ENCODE data around the gene NAA60.

NAA60 gene

GRCh38 chr16:3510416-3510815 lies 66.9 kb downstream of the NAA60 start:
- no peak for DNase-seq (ENCODE audit: low read depth in 2 of 2)

GRCh38 chr16:3511286-3512180 lies 68.1 kb downstream of the NAA60 start:
- DNase-seq (ENCODE audit: low read depth in 2 of 2), result no peak

- no peak for DNase-seq (ENCODE audit: low read depth in 2 of 2)
Measured at GRCh38 chr16:3513892-3514583, 70.6 kb downstream of the NAA60 start.

- DNase-seq (ENCODE audit: low read depth in 2 of 2), result no peak
Measured at GRCh38 chr16:3514621-3515020, 71.1 kb downstream of the NAA60 start.

- DNase-seq (ENCODE audit: low read depth in 2 of 2), result no peak
Measured at GRCh38 chr16:3515897-3516296, 72.4 kb downstream of the NAA60 start.

- no peak for DNase-seq (ENCODE audit: low read depth in 2 of 2)
Measured at GRCh38 chr16:3518292-3518985, 75.0 kb downstream of the NAA60 start.

- DNase-seq (ENCODE audit: low read depth in 2 of 2), result no peak
Measured at GRCh38 chr16:3518986-3519348, 75.5 kb downstream of the NAA60 start.

- no peak for DNase-seq (ENCODE audit: low read depth in 2 of 2)
Measured at GRCh38 chr16:3519581-3519980, 76.1 kb downstream of the NAA60 start.

GRCh38 chr16:3520413-3520812 lies 76.9 kb downstream of the NAA60 start:
- DNase-seq (ENCODE audit: low read depth in 2 of 2), result no peak

- no peak for DNase-seq (ENCODE audit: low read depth in 2 of 2)
Measured at GRCh38 chr16:3520841-3521240, 77.4 kb downstream of the NAA60 start.

GRCh38 chr16:3523281-3523680 lies 79.8 kb downstream of the NAA60 start:
- DNase-seq (ENCODE audit: low read depth in 2 of 2), result no peak

GRCh38 chr16:3525951-3526350 lies 82.5 kb downstream of the NAA60 start:
- no peak for DNase-seq (ENCODE audit: low read depth in 2 of 2)

GRCh38 chr16:3527216-3527829 lies 83.8 kb downstream of the NAA60 start:
- peak in 1 of 2 donors; percentile 31 for DNase-seq (ENCODE audit: low read depth in 2 of 2)

GRCh38 chr16:3528406-3528805 lies 84.9 kb downstream of the NAA60 start:
- no peak for DNase-seq (ENCODE audit: low read depth in 2 of 2)

GRCh38 chr16:3529175-3529574 lies 85.7 kb downstream of the NAA60 start:
- DNase-seq (ENCODE audit: low read depth in 2 of 2), result no peak

- no peak for DNase-seq (ENCODE audit: low read depth in 2 of 2)
Measured at GRCh38 chr16:3530371-3530914, 87.0 kb downstream of the NAA60 start.

- no peak for DNase-seq (ENCODE audit: low read depth in 2 of 2)
Measured at GRCh38 chr16:3532741-3533140, 89.3 kb downstream of the NAA60 start.

- DNase-seq (ENCODE audit: low read depth in 2 of 2), result no peak
Measured at GRCh38 chr16:3534126-3534525, 90.6 kb downstream of the NAA60 start.

- no peak for DNase-seq (ENCODE audit: low read depth in 2 of 2)
Measured at GRCh38 chr16:3536271-3536731, 92.8 kb downstream of the NAA60 start.
